ENCODE results near the gene SNTG2.
A peak's percentile ranks its signal among the peaks of the same experiment; 100 is the strongest.

Gene SNTG2

GRCh38 chr2:926896-927295 is 23.8 kb upstream of the SNTG2 start:
- DNase-seq, result no peak

DNA sequence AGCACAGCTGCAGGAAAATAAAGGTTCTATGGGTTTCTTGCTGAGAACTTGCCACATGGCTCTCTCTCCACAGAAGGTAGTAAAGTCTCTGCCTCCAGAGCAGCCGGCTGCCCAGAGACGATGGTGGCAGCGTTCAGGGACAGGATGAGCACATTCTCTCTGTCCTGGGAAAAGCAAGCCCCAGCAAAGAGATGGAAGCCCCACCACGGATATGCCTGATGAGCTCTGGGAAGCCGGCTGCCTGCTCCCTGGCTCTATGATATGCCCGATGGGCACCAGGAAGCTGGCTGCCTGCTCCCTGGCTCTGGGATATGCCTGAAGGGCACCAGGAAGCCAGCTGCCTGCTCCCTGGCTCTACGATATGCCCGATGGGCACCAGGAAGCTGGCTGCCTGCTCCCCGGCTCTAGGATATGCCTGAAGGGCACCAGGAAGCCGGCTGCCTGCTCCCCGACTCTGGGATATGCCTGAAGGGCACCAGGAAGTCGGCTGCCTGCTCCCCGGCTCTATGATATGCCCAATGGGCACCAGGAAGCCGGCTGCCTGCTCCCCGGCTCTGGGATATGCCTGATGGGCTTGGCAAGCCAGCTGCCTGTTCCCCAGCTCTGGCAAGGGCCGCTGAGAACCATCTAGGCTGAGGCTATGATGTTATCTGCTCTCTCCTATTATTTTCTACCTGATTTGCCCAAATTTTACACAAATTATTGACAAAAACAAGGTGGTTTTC is 21.5 kb upstream of the SNTG2 start:
- no peak for DNase-seq

GRCh38 chr2:929925-930324 is 20.7 kb upstream of the SNTG2 start:
- DNase-seq, result no peak

DNA sequence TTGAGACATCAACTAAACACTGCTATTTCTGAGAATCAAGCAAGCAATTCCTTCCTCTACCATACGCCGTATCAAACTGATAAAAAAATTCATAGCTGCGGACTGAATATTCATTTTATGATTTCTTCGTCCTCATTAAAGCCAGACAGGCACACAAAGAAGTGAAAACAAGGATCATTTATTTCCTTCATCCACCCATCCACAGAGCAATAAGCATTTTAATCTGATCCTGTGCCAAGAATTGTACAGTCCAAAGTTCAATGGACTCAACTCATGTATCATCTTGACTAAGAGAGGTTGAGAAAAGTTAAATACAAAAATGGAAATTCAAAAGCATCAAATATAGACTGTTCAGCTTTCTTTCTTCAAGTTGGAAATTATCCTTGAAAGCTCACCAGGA is 19.7 kb upstream of the SNTG2 start:
- DNase-seq, result no peak

GRCh38 chr2:932320-933115 is 18.1 kb upstream of the SNTG2 start:
- no peak for DNase-seq

DNA sequence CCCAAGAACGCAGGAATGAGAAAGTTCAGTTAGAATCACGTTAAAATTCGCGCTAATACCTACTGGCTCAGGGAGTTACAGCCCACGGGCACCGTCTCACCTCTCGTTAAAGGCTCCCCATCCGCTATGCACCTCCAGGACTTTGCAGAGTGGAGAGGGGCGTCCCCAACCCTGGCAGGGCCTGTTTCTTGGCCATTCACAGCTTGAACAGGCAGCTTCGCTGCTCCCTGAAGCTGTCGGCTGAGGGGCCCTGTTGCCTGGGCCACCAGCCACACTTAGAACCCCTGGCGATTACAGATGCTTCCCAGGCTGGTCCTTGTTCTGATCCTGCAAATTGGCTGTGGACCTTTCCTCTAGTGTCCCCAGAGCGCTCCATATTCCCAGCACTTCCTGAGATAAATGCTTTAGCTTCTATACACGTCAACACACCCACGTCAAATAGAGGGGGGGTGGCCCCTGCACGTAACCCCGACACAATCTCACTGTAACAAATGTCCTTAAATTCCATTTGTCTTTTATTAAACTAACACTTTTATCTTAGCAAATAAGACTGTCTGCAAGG is 16.8 kb upstream of the SNTG2 start:
- DNase-seq, result no peak

GRCh38 chr2:937530-937929 is 13.1 kb upstream of the SNTG2 start:
- no peak for DNase-seq

DNA sequence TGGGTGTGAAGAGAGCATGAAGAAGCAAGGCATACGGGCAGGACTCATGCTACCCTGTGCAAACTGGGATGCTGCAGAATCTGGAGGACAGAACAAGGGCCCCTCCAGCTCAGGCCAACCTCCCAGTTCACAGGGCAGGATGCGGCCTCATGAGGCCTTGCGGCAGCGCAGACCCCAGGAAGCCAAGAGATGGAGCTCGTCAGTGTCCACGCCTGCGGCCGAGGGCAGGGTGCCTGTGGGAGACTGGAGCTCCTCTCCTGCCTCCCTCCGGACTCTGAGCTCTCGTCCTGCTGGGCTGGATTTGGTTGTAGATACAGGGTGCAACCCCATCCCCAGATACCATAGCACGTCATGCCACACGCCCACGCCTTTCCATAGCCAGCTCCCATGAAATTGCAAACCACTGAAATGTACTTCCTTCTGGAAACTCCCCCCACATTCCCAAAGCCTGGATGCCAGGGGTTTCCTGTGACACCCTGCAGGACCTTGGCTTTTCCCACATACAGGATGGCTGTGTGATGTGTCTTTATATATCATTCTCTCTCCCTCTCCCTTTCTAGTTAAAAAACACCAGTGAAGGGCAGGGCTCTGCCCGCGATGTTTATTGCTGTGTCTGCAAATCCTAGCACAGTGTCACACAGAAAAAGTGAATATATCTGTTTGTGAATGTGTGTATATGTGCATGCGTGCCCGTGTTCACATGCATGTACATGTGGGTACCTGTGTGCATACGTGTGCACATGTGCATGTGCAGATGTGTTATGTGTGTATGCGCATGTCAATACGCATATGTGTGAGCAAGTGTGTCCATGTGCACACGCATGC is 12.3 kb upstream of the SNTG2 start:
- no peak for DNase-seq

DNA sequence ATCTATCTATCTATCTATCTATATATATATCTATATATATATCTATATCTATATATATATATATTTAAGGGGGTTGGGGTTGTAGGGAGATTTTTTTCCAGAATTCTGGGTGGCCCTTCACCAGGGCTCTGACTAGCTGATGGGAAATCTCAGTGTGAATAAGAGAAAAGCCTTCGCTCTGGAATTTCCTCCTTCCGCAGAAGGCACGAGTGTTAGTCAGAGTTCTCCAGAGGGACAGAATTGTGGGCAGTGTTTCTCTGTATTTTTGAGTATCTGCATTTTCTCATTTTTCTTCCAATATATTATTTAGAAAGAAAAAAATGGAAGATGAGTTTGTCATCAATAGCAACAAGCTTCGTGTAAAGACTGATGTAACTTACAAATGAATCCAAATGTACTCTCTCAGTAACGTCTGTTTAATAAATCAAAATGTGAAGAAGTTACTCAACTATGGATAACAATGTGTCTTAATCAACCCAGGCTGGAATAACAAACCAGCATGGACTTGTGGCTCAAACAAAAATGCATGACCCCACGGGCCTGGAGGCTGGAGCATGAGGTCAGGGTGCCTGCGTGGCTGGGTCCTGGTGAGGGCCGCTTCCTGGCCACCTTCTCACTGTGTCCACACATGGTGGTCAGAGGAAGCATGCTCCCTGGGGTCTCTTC is 10.6 kb upstream of the SNTG2 start:
- no peak for DNase-seq

DNA sequence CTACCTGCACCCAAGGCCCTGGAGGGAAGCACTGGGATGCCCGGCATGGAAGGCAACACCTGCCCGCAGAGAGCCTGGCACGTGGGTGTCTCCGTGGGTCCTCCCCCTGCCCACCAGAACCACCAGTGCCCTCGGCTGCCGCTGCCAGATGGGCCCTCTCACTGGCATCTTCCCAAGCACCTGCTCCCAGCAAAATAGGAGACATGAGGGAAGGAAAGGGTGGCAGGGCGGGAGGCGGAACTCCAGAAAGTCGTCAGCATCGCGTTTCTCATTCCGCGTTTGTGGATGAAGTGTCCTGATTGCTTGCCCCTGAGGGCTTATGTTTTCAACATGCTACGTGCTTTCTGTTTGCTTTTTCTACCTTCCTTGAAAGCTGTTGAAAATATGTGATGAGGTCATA is 8.8 kb upstream of the SNTG2 start:
- peak; percentile 33 for DNase-seq

- no peak for DNase-seq
These were observed 7.7 kb upstream of the SNTG2 start for GRCh38 chr2:942775-943460.

DNA sequence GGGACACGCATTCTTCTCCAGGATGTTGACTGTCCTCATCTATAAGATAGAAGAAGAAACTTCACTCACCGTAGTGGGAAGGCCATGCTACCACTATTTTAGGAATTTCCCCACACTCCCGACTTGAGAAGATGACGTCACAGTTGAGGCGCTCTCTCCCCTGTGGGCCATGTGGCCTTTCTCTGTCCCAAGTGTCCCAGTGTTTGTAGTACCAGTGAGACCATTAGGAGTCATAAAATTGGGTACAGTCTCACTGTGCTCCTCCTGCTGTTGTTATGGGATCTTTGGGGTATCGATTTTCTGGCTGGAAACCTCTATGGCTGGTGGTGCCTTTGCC is 7.2 kb upstream of the SNTG2 start:
- no peak for DNase-seq

- no peak for DNase-seq
These were observed 6.8 kb upstream of the SNTG2 start for GRCh38 chr2:943821-944220.

GRCh38 chr2:944693-945092 is 6.0 kb upstream of the SNTG2 start:
- no peak for DNase-seq

GRCh38 chr2:945104-945503 is 5.5 kb upstream of the SNTG2 start:
- DNase-seq, result no peak

- no peak for DNase-seq
These were observed 4.3 kb upstream of the SNTG2 start for GRCh38 chr2:946073-946948.

DNA sequence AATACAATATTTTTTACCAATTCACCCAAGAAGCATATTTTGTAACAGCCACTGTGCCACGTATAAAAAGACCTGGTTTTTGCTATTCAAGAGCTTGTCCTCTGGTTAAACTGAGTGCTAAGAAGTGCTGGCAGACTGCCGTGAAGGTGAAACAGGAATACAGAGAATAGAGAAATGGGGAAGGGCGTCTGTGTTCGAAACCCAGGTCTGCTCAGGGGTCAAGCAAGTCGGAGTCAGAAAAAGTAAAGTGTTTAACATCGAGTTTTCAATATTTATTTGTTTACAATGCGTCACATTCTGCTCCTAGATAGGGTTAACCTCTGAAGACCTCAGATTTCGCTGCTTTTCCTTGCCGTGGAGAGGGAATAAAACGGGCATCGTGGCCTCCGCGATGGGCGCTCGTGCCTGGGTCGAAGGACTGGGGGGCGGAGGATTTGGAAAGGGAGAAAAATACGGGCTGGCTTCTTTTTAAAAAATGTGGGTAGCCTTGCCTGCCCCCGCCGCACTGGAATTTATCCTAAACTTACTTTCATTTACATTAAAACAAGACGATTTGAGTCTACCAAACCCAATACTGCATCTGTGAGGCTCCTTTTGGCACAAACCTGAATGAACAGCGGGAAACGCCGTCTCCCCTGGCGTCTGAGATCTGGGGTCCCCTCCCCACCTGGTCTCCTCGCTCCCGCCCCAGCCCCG is 1.1 kb upstream of the SNTG2 start:
- peak; percentile 51 for DNase-seq

GRCh38 chr2:951224-952006 is 766 bp downstream of the SNTG2 start:
- DNase-seq, result peak; percentile 26

DNA sequence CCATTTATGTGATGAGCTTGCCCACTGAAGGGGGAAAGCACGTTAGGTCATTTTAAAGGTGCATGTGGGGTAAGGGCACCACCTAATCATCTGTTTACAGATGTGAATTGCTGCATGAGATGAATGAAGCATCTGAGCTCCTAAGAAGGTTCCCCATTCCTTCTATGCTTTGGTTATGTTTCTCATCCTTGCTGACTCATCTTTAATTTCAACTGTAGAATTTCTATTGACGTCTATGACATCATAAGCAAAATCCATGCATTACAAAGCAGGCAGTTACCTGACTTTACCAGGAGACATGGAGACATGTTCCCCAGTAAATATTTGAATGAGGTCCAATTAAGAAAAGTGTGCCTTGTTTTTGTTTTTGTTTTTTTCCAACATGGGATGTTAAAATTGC is 2.8 kb downstream of the SNTG2 start:
- DNase-seq, result no peak

Measured in NCI-H345 (cell line).